ENCODE results near the gene TMPRSS11D. TPM values are rescaled to one million over a fixed set of nuclear protein-coding genes. Genes with fewer than 3 reads are reported as not detected.

Gene TMPRSS11D, protein sequence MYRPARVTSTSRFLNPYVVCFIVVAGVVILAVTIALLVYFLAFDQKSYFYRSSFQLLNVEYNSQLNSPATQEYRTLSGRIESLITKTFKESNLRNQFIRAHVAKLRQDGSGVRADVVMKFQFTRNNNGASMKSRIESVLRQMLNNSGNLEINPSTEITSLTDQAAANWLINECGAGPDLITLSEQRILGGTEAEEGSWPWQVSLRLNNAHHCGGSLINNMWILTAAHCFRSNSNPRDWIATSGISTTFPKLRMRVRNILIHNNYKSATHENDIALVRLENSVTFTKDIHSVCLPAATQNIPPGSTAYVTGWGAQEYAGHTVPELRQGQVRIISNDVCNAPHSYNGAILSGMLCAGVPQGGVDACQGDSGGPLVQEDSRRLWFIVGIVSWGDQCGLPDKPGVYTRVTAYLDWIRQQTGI
- not detected in 2 replicates for total RNA-seq
- 0.03 TPM in 1 of 2 replicates, not detected in the other for polyA plus RNA-seq
- not detected in 2 replicates for polyA plus RNA-seq (2011; cell fraction: cytosol; rRNA removed)
- not detected in 2 replicates for polyA plus RNA-seq (2011; cell fraction: nucleus; rRNA removed)
- polyA plus RNA-seq (2012) = not detected in 2 replicates
- polyA minus RNA-seq = not detected in 2 replicates
- not detected for polyA minus RNA-seq (2011; cell fraction: cytosol; rRNA and poly(A)+ RNA removed)
- polyA minus RNA-seq (2011; cell fraction: nucleus; rRNA and poly(A)+ RNA removed) = not detected in 2 replicates
- Bru-seq, nascent RNA = percentile 3 among the genes with signal in this experiment
- BruChase-seq, experiment 1, labeled RNA remaining after a 6-hour chase = not detected
- percentile 3 among the genes with signal in this experiment for BruChase-seq, experiment 2, labeled RNA remaining after a 2-hour chase
- long read RNA-seq = 0 reads

DNA sequence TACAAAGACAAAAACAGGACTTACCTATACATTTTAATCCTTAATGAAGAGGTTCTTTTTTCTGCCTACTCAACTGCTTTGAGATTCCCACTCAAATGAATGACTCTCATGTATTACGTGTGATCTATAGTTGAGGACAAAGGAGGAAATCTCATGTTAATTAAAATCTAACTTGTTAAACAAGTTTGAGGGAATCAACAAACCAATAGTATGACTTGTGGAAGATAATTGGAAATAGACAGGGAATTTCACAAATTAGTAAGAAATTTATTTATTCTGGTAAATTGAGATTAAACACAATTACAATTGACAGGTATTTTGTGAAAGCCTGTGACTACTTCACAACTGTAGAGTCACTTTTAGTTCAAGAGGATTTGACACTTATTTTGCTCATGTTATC, at the start of gene TMPRSS11D:
Gene TMPRSS11D (minus strand): TSS at position 101 of the 400 bp plus-strand sequence. CDS start 69 bp downstream, at position 32.
- no peak within 1 kb of the TSS for H3K9ac ChIP-seq (replicated peaks; ENCODE audit: extremely low read depth, insufficient read depth, low read length)
- H3K4me1 ChIP-seq (ENCODE audit: control insufficient read depth, extremely low read depth, insufficient read depth, low read length) = peaks cover 18% of the 10 kb centered on the region
- no peak for FAIRE-seq
- dilution Hi-C loops (cut with MboI; ENCODE audit: extremely low pct_ligation_motif_present, low sequenced_read_pairs) (no loop called here), intact Hi-C loops (cut with micrococcal nuclease) (no loop called here)
- H3K4me3 ChIP-seq (replicated peaks in 1 of 3; ENCODE audit: insufficient read depth in 1 of 3, low read depth in 1 of 3, low read length in 3 of 3) = no peak within 1 kb of the TSS
- ChIA-PET CTCF (interaction anchor here (1.1 to 1.9 kb wide), 2 partner anchors 26 to 27 kb away, joined by 3 to 10 read pairs; no protein-coding TSS in a partner anchor), POLR2A (no interaction called here)
- no peaks in the 10 kb centered on the region for H3K36me3 ChIP-seq (ENCODE audit: control insufficient read depth in 2 of 2, extremely low read depth in 1 of 2, insufficient read depth in 2 of 2, low read length in 2 of 2)
- no peak for DNase-seq (ENCODE audit: low read depth, low spot score)
- H3K4me2 ChIP-seq (ENCODE audit: insufficient read depth, low read length) = no peak within 1 kb of the TSS
- no peaks in the 10 kb centered on the region for H3K9me3 ChIP-seq (replicated peaks; ENCODE audit: control insufficient read depth, insufficient read depth, low read length)
- no peaks in the 10 kb centered on the region for H3K27me3 ChIP-seq (ENCODE audit: control insufficient read depth in 2 of 2, insufficient read depth in 2 of 2, low read length in 2 of 2)
- no peaks in the 10 kb centered on the region for H4K20me1 ChIP-seq (replicated peaks; ENCODE audit: control insufficient read depth, extremely low read depth, insufficient read depth, low read length)
- H3K79me2 ChIP-seq (ENCODE audit: control insufficient read depth, insufficient read depth, low read length) = no peaks in the 10 kb centered on the region
- H3K9me1 ChIP-seq (replicated peaks; ENCODE audit: control insufficient read depth, extremely low read depth, insufficient read depth, low read length) = no peaks in the 10 kb centered on the region
- H3K27ac ChIP-seq (ENCODE audit: insufficient read depth, low read depth, low read length) = no peak within 1 kb of the TSS
- no peak for TF ChIP-seq MAX (IDR thresholded peaks at IDR 0.05; ENCODE audit: insufficient read depth, insufficient read length)
- TF ChIP-seq JUN (IDR thresholded peaks at IDR 0.05; ENCODE audit: borderline replicate concordance, insufficient read depth, insufficient read length, low read depth) = no peak
- TF ChIP-seq POLR2AphosphoS5 (IDR thresholded peaks at IDR 0.05; ENCODE audit: insufficient read depth, low read depth, low read length) = no peak
- TF ChIP-seq POLR2A (IDR thresholded peaks at IDR 0.05; ENCODE audit: low read depth, low read length) = no peak
- TF ChIP-seq, protein P1, sequence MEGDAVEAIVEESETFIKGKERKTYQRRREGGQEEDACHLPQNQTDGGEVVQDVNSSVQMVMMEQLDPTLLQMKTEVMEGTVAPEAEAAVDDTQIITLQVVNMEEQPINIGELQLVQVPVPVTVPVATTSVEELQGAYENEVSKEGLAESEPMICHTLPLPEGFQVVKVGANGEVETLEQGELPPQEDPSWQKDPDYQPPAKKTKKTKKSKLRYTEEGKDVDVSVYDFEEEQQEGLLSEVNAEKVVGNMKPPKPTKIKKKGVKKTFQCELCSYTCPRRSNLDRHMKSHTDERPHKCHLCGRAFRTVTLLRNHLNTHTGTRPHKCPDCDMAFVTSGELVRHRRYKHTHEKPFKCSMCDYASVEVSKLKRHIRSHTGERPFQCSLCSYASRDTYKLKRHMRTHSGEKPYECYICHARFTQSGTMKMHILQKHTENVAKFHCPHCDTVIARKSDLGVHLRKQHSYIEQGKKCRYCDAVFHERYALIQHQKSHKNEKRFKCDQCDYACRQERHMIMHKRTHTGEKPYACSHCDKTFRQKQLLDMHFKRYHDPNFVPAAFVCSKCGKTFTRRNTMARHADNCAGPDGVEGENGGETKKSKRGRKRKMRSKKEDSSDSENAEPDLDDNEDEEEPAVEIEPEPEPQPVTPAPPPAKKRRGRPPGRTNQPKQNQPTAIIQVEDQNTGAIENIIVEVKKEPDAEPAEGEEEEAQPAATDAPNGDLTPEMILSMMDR (IDR thresholded peaks at IDR 0.05; ENCODE audit: extremely low read depth in 1 of 2, insufficient read depth in 1 of 2, low read depth in 1 of 2, low read length in 2 of 2) = no peak
- TF ChIP-seq EZH2 (IDR thresholded peaks at IDR 0.05; ENCODE audit: borderline replicate concordance, low read depth, low read length, severe bottlenecking) = no peak
- no peak for TF ChIP-seq FOS (IDR thresholded peaks at IDR 0.05; ENCODE audit: borderline replicate concordance, insufficient read depth, low read length)
- TF ChIP-seq GATA2 (IDR thresholded peaks at IDR 0.05; ENCODE audit: insufficient read depth, insufficient read length, low read depth, low read length) = no peak
- TF ChIP-seq MYC (IDR thresholded peaks at IDR 0.05; ENCODE audit: low read depth, low read length) = no peak
- H2AFZ ChIP-seq (ENCODE audit: low read depth, low read length) = peak within 1 kb of the TSS; percentile 81
- BruUV-seq (replicated peaks) = no TSS peak

Data from endothelial cell of umbilical vein (primary cell).